H1 (cell line): ENCODE data around the gene PRPF6. TPM values are rescaled to one million over a fixed set of nuclear protein-coding genes. Genes with fewer than 3 reads are reported as not detected.
A peak's percentile ranks its signal among the peaks of the same experiment; 100 is the strongest.

Experiments used
- CBX8 ChIP-seq: fragments of 300-800, 300-1000 bp; sonication (generic); IDR thresholded peaks from 2 replicates; pipeline ENCODE4 v1.7.1; 2016; ENCODE audit warnings: low read depth, low read length, borderline replicate concordance
- E2F6 ChIP-seq: IDR thresholded peaks from 2 replicates; pipeline ENCODE4 v1.6.1; 2012; ENCODE audit warnings: inconsistent platforms
- EP300 ChIP-seq, 2 experiments: IDR thresholded peaks; 1 replicate in 1 of 2; 2 replicates in 1 of 2; pipeline ENCODE4 v1.6.1; 2011 to 2012; ENCODE audit warnings: low read depth in 2 of 2, low read length in 2 of 2, mild to moderate bottlenecking in 2 of 2, borderline replicate concordance in 1 of 2, inconsistent platforms in 1 of 2, moderate library complexity in 1 of 2
- FOSL1 ChIP-seq: IDR thresholded peaks from 2 replicates; pipeline ENCODE4 v1.6.1; 2011; ENCODE audit warnings: mild to moderate bottlenecking, low read depth, low read length, moderate library complexity; ENCODE audit not compliant: insufficient read depth
- JUN ChIP-seq: IDR thresholded peaks from 2 replicates; pipeline ENCODE4 v1.6.1; 2011; ENCODE audit warnings: low read depth, mild to moderate bottlenecking, improper control_type of control experiment, low read length
- KDM1A ChIP-seq: fragments of 200-600, 300-600 bp; sonication (generic); IDR thresholded peaks from 2 replicates; pipeline ENCODE4 v1.7.1; 2016; ENCODE audit warnings: mild to moderate bottlenecking, low read length, borderline replicate concordance
- MAFK ChIP-seq: IDR thresholded peaks from 2 replicates; pipeline ENCODE4 v1.6.1; 2012; ENCODE audit warnings: low read depth, mild to moderate bottlenecking, improper control_type of control experiment, low read length
- MAX ChIP-seq: IDR thresholded peaks from 2 replicates; pipeline ENCODE4 v1.6.1; 2012; ENCODE audit warnings: inconsistent platforms
- RAD21 ChIP-seq, 2 experiments: IDR thresholded peaks in 1 of 2; conservative IDR thresholded peaks in 1 of 2; 2 replicates each; pipeline ENCODE4 v1.6.1; 2011; ENCODE audit warnings: low read depth in 2 of 2, low read length in 2 of 2, improper control_type of control experiment in 1 of 2, inconsistent platforms in 1 of 2, mild to moderate bottlenecking in 1 of 2, moderate library complexity in 1 of 2
- RBBP5 ChIP-seq: IDR thresholded peaks from 2 replicates; pipeline ENCODE4 v1.7.1; 2012; ENCODE audit warnings: low read depth, mild to moderate bottlenecking, inconsistent platforms, low read length, moderate library complexity, borderline replicate concordance
- RFX5 ChIP-seq: IDR thresholded peaks from 2 replicates; pipeline ENCODE4 v1.6.1; 2011; ENCODE audit warnings: low read depth, low read length, improper control_type of control experiment, borderline replicate concordance
- SIN3A ChIP-seq, 2 experiments: IDR thresholded peaks in 1 of 2; conservative IDR thresholded peaks in 1 of 2; 2 replicates each; pipeline ENCODE4 v1.6.1; 2011 to 2012; ENCODE audit warnings: low read length in 2 of 2, improper control_type of control experiment in 1 of 2, low read depth in 1 of 2, mild to moderate bottlenecking in 1 of 2
- SP1 ChIP-seq: IDR thresholded peaks from 2 replicates; pipeline ENCODE4 v1.6.1; 2011; ENCODE audit warnings: low read depth, low read length
- TAF1 ChIP-seq: IDR thresholded peaks from 2 replicates; pipeline ENCODE4 v1.6.1; 2011; ENCODE audit warnings: mild to moderate bottlenecking, low read depth, low read length
- TBP ChIP-seq: IDR thresholded peaks from 2 replicates; pipeline ENCODE4 v1.6.1; 2011; ENCODE audit warnings: low read depth, low read length, improper control_type of control experiment
- TCF12 ChIP-seq: IDR thresholded peaks from 2 replicates; pipeline ENCODE4 v1.6.1; 2011; ENCODE audit warnings: low read depth, mild to moderate bottlenecking, low read length
- polyA plus RNA-seq, 7 experiments: library from polyadenylated mRNA; depleted of rRNA in 3 of 7; stranded (reverse) in 5 of 7; unstranded in 2 of 7; fragments of >200 nt in 5 of 7; fragments of 200-250 nt in 2 of 7; gene quantifications; 1 replicate in 5 of 7; 2 replicates in 1 of 7; 4 replicates in 1 of 7; pipeline versions ENCODE4 v1.2.1 to v1.2.3, GENCODE V29; 2011 to 2013; ENCODE audit warnings: missing spikeins in 2 of 7, mixed read lengths in 2 of 7
- total RNA-seq: library from RNA; stranded (reverse); fragmentation: NEBNext Ultra II Directional; extraction: Animal tissue kit (Norgen Biotek cat#: 25700); gene quantifications from 2 replicates; pipeline ENCODE4 v1.2.1, GENCODE V29; 2021

The PRPF6 gene
- total and polyA plus RNA-seq, 2 of the 8 experiments (the other 6 are each of a cell fraction or from before 2014, with no cell fraction given) = 27.9 to 76.9 TPM

DNA sequence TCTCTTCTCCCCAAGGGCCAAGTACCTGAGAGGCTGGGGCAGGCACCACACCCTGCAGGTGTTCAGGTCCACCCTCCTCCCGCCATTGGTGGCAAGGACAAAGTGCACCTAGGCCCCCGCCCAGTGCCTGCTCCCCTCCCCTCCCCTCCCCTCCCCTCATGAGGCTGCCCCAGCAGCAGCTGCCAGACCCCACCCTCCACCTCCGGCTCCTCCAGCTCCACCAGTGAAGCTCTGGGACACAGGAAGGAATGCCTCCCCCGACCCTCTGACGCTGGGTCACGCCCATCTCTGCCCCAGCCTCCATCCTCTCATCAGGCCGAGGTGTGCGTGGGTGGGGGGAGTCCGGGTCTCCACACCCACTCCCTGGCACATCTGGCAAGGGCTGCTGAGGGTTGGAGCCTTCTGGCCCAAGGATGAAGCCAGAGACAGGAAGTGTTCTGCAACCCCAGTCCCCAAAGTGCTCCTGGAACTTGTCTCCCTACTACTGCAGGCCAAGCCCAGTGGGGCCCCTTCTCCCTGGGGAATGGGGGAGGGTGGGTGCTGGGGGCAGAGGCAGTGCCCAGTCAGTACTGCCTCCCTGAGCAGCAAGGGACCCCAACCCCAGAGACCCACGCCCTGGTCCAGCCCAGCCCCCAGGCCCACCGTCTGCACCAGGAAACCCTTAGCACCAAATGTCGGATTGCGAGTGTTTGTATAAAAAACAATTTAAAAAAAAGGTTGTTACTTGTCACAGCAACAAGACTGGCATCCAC, 23.1 kb upstream of the PRPF6 start (continued):
- TF ChIP-seq MAX (0 out of 2 replicates have a peak, but pooled peaks have one; percentile 1), EP300 (IDR thresholded peaks at IDR 0.05; ENCODE audit: borderline replicate concordance in 1 of 2, low read depth in 2 of 2, low read length in 2 of 2) (no peak), JUN (no peak), KDM1A (no peak), SP1 (no peak), RAD21 (IDR thresholded peaks at IDR 0.05 in 1 of 2, conservative IDR thresholded peaks at IDR 0.05 in 1 of 2; ENCODE audit: low read depth in 2 of 2, low read length in 2 of 2) (no peak), TBP (no peak), SIN3A (conservative IDR thresholded peaks at IDR 0.05 in 1 of 2, IDR thresholded peaks at IDR 0.05 in 1 of 2; ENCODE audit: low read depth in 1 of 2, low read length in 2 of 2) (peak in 1 of 2 experiments; percentile 25; a peak in 1 of 4 replicates), E2F6 (no peak), TAF1 (no peak), MAFK (no peak), TCF12 (0 out of 2 replicates have a peak, but pooled peaks have one; percentile 37), RFX5 (no peak), RBBP5 (no peak), FOSL1 (no peak), CBX8 (no peak)
